ENCODE data around the gene TEX30.

TEX30 gene

GRCh38 chr13:102718746-102719145, 54.8 kb downstream of the TEX30 start:
- no peak for DNase-seq (ENCODE audit: extremely low read depth in 1 of 2, low read depth in 1 of 2)
